ENCODE measurements around the gene NRG3. TPM values are rescaled to one million over a fixed set of nuclear protein-coding genes. Genes with fewer than 3 reads are reported as not detected.
"Not testable (repeated sequence)": the region's sequence is repeated elsewhere in the genome, so short reads cannot be mapped to it uniquely, and the experiment has no call there.

NRG3 gene
- total RNA-seq, 2 donors from 2014 or later, result 1.7 to 2.3 TPM

DNA sequence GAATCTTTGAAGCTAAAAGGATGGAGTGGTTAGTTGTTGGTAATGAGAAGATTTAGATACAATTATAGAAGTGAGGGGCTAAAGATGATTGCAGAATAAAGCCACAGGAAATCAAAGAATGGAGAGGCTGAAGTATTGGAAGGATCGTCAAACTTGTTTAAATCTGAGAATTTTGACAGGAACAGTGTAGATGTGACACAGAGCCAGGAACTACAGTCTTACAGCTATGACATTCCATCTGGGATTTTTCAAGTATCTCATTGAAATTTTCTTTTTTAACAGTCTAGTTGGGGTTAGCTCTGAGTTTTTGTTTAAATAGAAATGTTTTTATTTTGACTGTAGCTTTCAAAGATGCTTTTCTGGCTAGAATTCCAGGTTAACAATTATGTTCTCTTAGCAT lies 181.4 kb downstream of the NRG3 start:
- no peak overlapping the region for H3K4me3 ChIP-seq (ENCODE audit: low read length)
- H3K36me3 Mint-ChIP-seq (ENCODE audit: low read depth), result no peaks in the 10 kb centered on the region
- H3K4me1 Mint-ChIP-seq, result no peaks in the 10 kb centered on the region
- H3K9ac ChIP-seq (ENCODE audit: extremely low read depth, low read length, poor library complexity, severe bottlenecking), result no peak overlapping the region
- DNase-seq, result no peak
- no peak overlapping the region for H3K4me3 Mint-ChIP-seq
- 90 to 100% methylated on average over 1 of the region's 1 CpG for WGBS, 2 experiments (ENCODE audit: insufficient coverage in 1 of 2, insufficient read length in 1 of 2)
- H3K9me3 Mint-ChIP-seq, result no peaks in the 10 kb centered on the region
- H3K9me3 ChIP-seq (ENCODE audit: control insufficient read depth, low read length), result no peaks in the 10 kb centered on the region
- TF ChIP-seq, protein P1, sequence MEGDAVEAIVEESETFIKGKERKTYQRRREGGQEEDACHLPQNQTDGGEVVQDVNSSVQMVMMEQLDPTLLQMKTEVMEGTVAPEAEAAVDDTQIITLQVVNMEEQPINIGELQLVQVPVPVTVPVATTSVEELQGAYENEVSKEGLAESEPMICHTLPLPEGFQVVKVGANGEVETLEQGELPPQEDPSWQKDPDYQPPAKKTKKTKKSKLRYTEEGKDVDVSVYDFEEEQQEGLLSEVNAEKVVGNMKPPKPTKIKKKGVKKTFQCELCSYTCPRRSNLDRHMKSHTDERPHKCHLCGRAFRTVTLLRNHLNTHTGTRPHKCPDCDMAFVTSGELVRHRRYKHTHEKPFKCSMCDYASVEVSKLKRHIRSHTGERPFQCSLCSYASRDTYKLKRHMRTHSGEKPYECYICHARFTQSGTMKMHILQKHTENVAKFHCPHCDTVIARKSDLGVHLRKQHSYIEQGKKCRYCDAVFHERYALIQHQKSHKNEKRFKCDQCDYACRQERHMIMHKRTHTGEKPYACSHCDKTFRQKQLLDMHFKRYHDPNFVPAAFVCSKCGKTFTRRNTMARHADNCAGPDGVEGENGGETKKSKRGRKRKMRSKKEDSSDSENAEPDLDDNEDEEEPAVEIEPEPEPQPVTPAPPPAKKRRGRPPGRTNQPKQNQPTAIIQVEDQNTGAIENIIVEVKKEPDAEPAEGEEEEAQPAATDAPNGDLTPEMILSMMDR (conservative IDR thresholded peaks at IDR 0.05), result no peak
- no peak overlapping the region for H3K27ac Mint-ChIP-seq
- H3K27me3 ChIP-seq (ENCODE audit: control insufficient read depth, insufficient read depth, low read length, poor library complexity, severe bottlenecking), result no peaks in the 10 kb centered on the region
- no peaks in the 10 kb centered on the region for H3K27me3 Mint-ChIP-seq (ENCODE audit: insufficient read depth)
- no peaks in the 10 kb centered on the region for H3K4me1 ChIP-seq (ENCODE audit: control insufficient read depth, insufficient read depth, low read length)
- H3K36me3 ChIP-seq (ENCODE audit: control insufficient read depth, insufficient read depth, low read length), result no peaks in the 10 kb centered on the region
- H3K27ac ChIP-seq (ENCODE audit: low read depth, low read length), result no peak overlapping the region

DNA sequence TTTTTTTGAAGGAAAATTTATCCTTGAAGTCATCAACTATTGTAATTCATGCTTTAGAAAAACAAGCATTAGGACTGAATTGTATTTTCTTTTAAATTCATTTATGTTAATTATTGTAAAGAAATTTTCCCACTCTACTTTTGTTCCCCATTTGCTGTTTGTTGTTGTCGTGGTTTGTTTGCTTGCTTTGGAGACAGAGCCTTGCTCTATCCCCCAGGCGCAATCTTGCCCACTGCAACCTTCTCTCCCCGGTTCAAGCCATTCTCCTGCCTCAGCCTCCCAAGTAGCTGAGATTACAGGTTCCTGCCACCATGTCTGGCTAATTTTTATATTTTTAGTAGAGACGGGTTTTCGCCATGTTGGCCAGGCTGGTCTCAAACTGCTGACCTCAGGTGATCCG lies 192.2 kb downstream of the NRG3 start:
- not testable (repeated sequence) for DNase-seq, H3K4me1 Mint-ChIP-seq
- 92% methylated on average over 6 of the region's 6 CpGs; no CpG with 5 or more reads in 1 of the 2 experiments for WGBS, 2 experiments (ENCODE audit: insufficient coverage in 1 of 2, insufficient read length in 1 of 2)

DNA sequence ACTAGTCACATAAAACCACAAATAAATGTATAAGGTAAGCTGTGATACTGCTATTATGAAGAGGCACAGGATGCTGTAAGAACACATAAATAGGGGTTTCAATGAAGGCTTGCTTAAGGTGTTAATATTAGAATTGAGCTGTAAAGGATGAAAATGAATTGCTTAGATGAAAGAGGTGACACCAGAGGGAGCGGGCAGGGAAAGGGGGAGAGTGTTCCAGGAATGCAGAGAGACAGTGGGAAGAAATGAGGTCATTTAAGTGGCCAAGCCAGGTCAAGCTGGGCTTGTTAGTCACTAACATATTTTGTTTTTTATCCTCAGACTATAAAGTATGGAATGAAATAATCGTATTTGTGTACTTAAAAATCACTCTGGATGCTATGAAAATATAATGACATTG lies 193.5 kb downstream of the NRG3 start:
- Histone ChIP-seq H3K27me3 (ENCODE audit: control insufficient read depth, insufficient read depth, low read length, poor library complexity, severe bottlenecking) (no peaks in the 10 kb centered on the region), H3K4me1 (ENCODE audit: control insufficient read depth, insufficient read depth, low read length) (no peaks in the 10 kb centered on the region), H3K36me3 (ENCODE audit: control insufficient read depth, insufficient read depth, low read length) (no peaks in the 10 kb centered on the region), H3K27ac (ENCODE audit: low read depth, low read length) (no peak overlapping the region), H3K4me3 (ENCODE audit: low read length) (no peak overlapping the region), H3K9ac (ENCODE audit: extremely low read depth, low read length, poor library complexity, severe bottlenecking) (no peak overlapping the region), H3K9me3 (ENCODE audit: control insufficient read depth, low read length) (no peaks in the 10 kb centered on the region)
- Mint-ChIP-seq H3K36me3 (ENCODE audit: low read depth) (no peaks in the 10 kb centered on the region), H3K27ac (no peak overlapping the region), H3K27me3 (ENCODE audit: insufficient read depth) (no peaks in the 10 kb centered on the region), H3K4me1 (peaks cover 3% of the 10 kb centered on the region), H3K9me3 (no peaks in the 10 kb centered on the region), H3K4me3 (no peak overlapping the region)
- no peak for DNase-seq
- TF ChIP-seq, protein P1 (conservative IDR thresholded peaks at IDR 0.05), result no peak
- 88 to 100% methylated on average over 1 to 2 of the region's 2 CpGs for WGBS, 2 experiments (ENCODE audit: insufficient coverage in 1 of 2, insufficient read length in 1 of 2)

More for the DNA sequence above, 192.2 kb downstream of the NRG3 start:
- H3K36me3 Mint-ChIP-seq (ENCODE audit: low read depth); H3K27me3 Mint-ChIP-seq (ENCODE audit: insufficient read depth); H3K9me3 Mint-ChIP-seq; H3K4me1 ChIP-seq (ENCODE audit: control insufficient read depth, insufficient read depth, low read length); H3K4me3 Mint-ChIP-seq; H3K27me3 ChIP-seq (ENCODE audit: control insufficient read depth, insufficient read depth, low read length, poor library complexity, severe bottlenecking); H3K36me3 ChIP-seq (ENCODE audit: control insufficient read depth, insufficient read depth, low read length); H3K9me3 ChIP-seq (ENCODE audit: control insufficient read depth, low read length); H3K9ac ChIP-seq (ENCODE audit: extremely low read depth, low read length, poor library complexity, severe bottlenecking); H3K4me3 ChIP-seq (ENCODE audit: low read length); H3K27ac Mint-ChIP-seq; H3K27ac ChIP-seq (ENCODE audit: low read depth, low read length): not testable (repeated sequence)

DNA sequence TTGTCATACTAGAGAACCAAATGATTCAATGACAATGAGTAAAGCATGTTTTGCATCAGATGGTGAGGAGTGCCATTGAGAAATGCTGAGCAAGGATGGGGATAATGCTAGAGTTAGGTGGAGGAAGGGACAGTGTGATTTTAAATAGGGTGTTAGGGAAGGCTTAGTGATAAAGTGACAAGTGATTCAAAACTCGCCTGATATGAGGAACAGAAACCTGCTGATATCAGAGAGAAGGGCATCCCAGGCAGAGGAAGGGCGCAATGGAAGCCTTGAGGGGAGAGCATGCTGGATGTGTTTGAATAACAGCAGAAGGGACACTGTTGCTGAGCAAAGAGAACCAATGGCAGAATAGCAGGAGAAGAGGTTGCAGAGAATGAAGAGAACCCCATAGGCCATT lies 196.2 kb downstream of the NRG3 start:
- H3K27ac Mint-ChIP-seq, result no peak overlapping the region
- 81 to 87% methylated on average over 2 of the region's 2 CpGs for WGBS, 2 experiments (ENCODE audit: insufficient coverage in 1 of 2, insufficient read length in 1 of 2)
- Histone ChIP-seq H3K27ac (ENCODE audit: low read depth, low read length) (no peak overlapping the region), H3K9ac (ENCODE audit: extremely low read depth, low read length, poor library complexity, severe bottlenecking) (no peak overlapping the region), H3K4me3 (ENCODE audit: low read length) (no peak overlapping the region), H3K36me3 (ENCODE audit: control insufficient read depth, insufficient read depth, low read length) (no peaks in the 10 kb centered on the region), H3K4me1 (ENCODE audit: control insufficient read depth, insufficient read depth, low read length) (no peaks in the 10 kb centered on the region), H3K27me3 (ENCODE audit: control insufficient read depth, insufficient read depth, low read length, poor library complexity, severe bottlenecking) (no peaks in the 10 kb centered on the region), H3K9me3 (ENCODE audit: control insufficient read depth, low read length) (no peaks in the 10 kb centered on the region)
- TF ChIP-seq, protein P1 (conservative IDR thresholded peaks at IDR 0.05), result no peak
- peaks cover 3% of the 10 kb centered on the region for H3K4me1 Mint-ChIP-seq
- DNase-seq, result no peak
- H3K36me3 Mint-ChIP-seq (ENCODE audit: low read depth), result no peaks in the 10 kb centered on the region
- H3K4me3 Mint-ChIP-seq, result no peak overlapping the region
- no peaks in the 10 kb centered on the region for H3K9me3 Mint-ChIP-seq
- no peaks in the 10 kb centered on the region for H3K27me3 Mint-ChIP-seq (ENCODE audit: insufficient read depth)

Data from endodermal cell (in vitro differentiated cells).